Osteoblast (primary cell): ENCODE results near the gene B4GALNT3. TPM values are rescaled to one million over a fixed set of nuclear protein-coding genes. Genes with fewer than 3 reads are reported as not detected.

Source experiments
- DNase-seq: peaks from one replicate; pipeline ENCODE4 v3.0.0; 2011; ENCODE audit warnings: low spot score, mixed read lengths; ENCODE audit not compliant: insufficient read length; ENCODE audit errors: missing footprints
- H2AFZ ChIP-seq: 2 replicates; pipeline ENCODE4 v1.6.0; 2011; ENCODE audit warnings: mild to moderate bottlenecking, low read length
- H3K27ac ChIP-seq: 2 replicates; pipeline ENCODE4 v1.5.1; 2011; ENCODE audit warnings: mild to moderate bottlenecking, low read depth, low read length, moderate library complexity
- H3K27me3 ChIP-seq: 2 replicates; pipeline ENCODE4 v1.6.0; 2012; ENCODE audit warnings: mild to moderate bottlenecking, control low read depth, inconsistent platforms, low read length, moderate library complexity; ENCODE audit not compliant: insufficient read depth
- H3K36me3 ChIP-seq: 2 replicates; pipeline ENCODE4 v1.5.1; 2011; ENCODE audit warnings: mild to moderate bottlenecking, low read length, control low read depth, moderate library complexity; ENCODE audit not compliant: insufficient read depth
- H3K4me1 ChIP-seq: 2 replicates; pipeline ENCODE4 v1.5.1; 2011; ENCODE audit warnings: mild to moderate bottlenecking, low read length, control low read depth, moderate library complexity; ENCODE audit not compliant: insufficient read depth
- H3K4me2 ChIP-seq: 2 replicates; pipeline ENCODE4 v1.6.0; 2011; ENCODE audit warnings: mild to moderate bottlenecking, low read length; ENCODE audit not compliant: insufficient read depth
- H3K4me3 ChIP-seq: fragments of 200-600 bp; sonication (generic); 3 replicates; pipeline ENCODE4 v1.5.1; 2012; ENCODE audit warnings: mild to moderate bottlenecking, low read length, inconsistent platforms; ENCODE audit not compliant: insufficient read depth
- H3K79me2 ChIP-seq: 2 replicates; pipeline ENCODE4 v1.6.0; 2012; ENCODE audit warnings: mild to moderate bottlenecking, low read length, control low read depth, inconsistent platforms; ENCODE audit not compliant: insufficient read depth
- H3K9me3 ChIP-seq: 2 replicates; pipeline ENCODE4 v1.5.1; 2011; ENCODE audit warnings: low read depth, low read length, control low read depth
- H4K20me1 ChIP-seq: 2 replicates; pipeline ENCODE4 v1.6.0; 2012; ENCODE audit warnings: mild to moderate bottlenecking, low read length, control low read depth; ENCODE audit not compliant: insufficient read depth
- CTCF ChIP-seq: IDR thresholded peaks from 2 replicates; pipeline ENCODE4 v1.5.1; 2011; ENCODE audit warnings: mild to moderate bottlenecking, low read depth, low read length, moderate library complexity; ENCODE audit errors: extremely low read depth
- total RNA-seq: library from RNA; depleted of rRNA; stranded (reverse); fragments of >200 nt; gene quantifications from 2 replicates; pipeline ENCODE4 v1.2.3, GENCODE V29; 2012

The B4GALNT3 gene
- total RNA-seq, 1 donor = 0.36 TPM

- TF ChIP-seq CTCF = no peak
- H3K4me2 ChIP-seq = no peak overlapping the region
These were observed 74.0 kb downstream of the B4GALNT3 start for GRCh38 chr12:533718-534117.

GRCh38 chr12:534216-534615 lies 74.5 kb downstream of the B4GALNT3 start:
- H3K4me2 ChIP-seq = no peak overlapping the region
- H2AFZ ChIP-seq = no peak overlapping the region
- no peak for TF ChIP-seq CTCF
- H3K36me3 ChIP-seq = no peaks in the 10 kb centered on the region
- H3K27ac ChIP-seq = no peak overlapping the region
- peaks cover 5% of the 10 kb centered on the region for H3K27me3 ChIP-seq
- no peaks in the 10 kb centered on the region for H3K79me2 ChIP-seq
- H3K9me3 ChIP-seq = no peaks in the 10 kb centered on the region
- DNase-seq = peak; percentile 54
- no peak overlapping the region for H3K4me3 ChIP-seq
- H4K20me1 ChIP-seq = no peaks in the 10 kb centered on the region
- peaks cover 22% of the 10 kb centered on the region for H3K4me1 ChIP-seq

More at GRCh38 chr12:533718-534117, 74.0 kb downstream of the B4GALNT3 start:
- Histone ChIP-seq H3K9me3 (no peaks in the 10 kb centered on the region), H3K4me1 (peaks cover 17% of the 10 kb centered on the region), H4K20me1 (no peaks in the 10 kb centered on the region), H3K36me3 (no peaks in the 10 kb centered on the region), H3K4me3 (no peak overlapping the region), H3K27ac (peak overlapping the region; percentile 77), H3K79me2 (no peaks in the 10 kb centered on the region), H3K27me3 (peaks cover 5% of the 10 kb centered on the region), H2AFZ (no peak overlapping the region)
- DNase-seq = peak; percentile 13

GRCh38 chr12:535396-535795 lies 75.7 kb downstream of the B4GALNT3 start:
- Histone ChIP-seq H4K20me1 (no peaks in the 10 kb centered on the region), H3K9me3 (no peaks in the 10 kb centered on the region), H3K36me3 (no peaks in the 10 kb centered on the region), H3K4me2 (no peak overlapping the region), H3K4me1 (peaks cover 24% of the 10 kb centered on the region), H3K27ac (no peak overlapping the region), H3K27me3 (peaks cover 7% of the 10 kb centered on the region), H3K79me2 (no peaks in the 10 kb centered on the region), H2AFZ (no peak overlapping the region), H3K4me3 (no peak overlapping the region)
- no peak for TF ChIP-seq CTCF
- DNase-seq = peak; percentile 31

GRCh38 chr12:536751-537245 lies 77.1 kb downstream of the B4GALNT3 start:
- DNase-seq = no peak
- Histone ChIP-seq H3K4me2 (no peak overlapping the region), H3K9me3 (no peaks in the 10 kb centered on the region), H3K27me3 (peaks cover 7% of the 10 kb centered on the region), H3K79me2 (no peaks in the 10 kb centered on the region), H3K36me3 (no peaks in the 10 kb centered on the region), H4K20me1 (no peaks in the 10 kb centered on the region), H2AFZ (no peak overlapping the region), H3K27ac (no peak overlapping the region), H3K4me3 (no peak overlapping the region), H3K4me1 (peaks cover 24% of the 10 kb centered on the region)
- no peak for TF ChIP-seq CTCF
